Measurements from ENCODE around the gene ANKRD40.
"Not testable (repeated sequence)": the region's sequence is repeated elsewhere in the genome, so short reads cannot be mapped to it uniquely, and the experiment has no call there.

The ANKRD40 gene

DNA sequence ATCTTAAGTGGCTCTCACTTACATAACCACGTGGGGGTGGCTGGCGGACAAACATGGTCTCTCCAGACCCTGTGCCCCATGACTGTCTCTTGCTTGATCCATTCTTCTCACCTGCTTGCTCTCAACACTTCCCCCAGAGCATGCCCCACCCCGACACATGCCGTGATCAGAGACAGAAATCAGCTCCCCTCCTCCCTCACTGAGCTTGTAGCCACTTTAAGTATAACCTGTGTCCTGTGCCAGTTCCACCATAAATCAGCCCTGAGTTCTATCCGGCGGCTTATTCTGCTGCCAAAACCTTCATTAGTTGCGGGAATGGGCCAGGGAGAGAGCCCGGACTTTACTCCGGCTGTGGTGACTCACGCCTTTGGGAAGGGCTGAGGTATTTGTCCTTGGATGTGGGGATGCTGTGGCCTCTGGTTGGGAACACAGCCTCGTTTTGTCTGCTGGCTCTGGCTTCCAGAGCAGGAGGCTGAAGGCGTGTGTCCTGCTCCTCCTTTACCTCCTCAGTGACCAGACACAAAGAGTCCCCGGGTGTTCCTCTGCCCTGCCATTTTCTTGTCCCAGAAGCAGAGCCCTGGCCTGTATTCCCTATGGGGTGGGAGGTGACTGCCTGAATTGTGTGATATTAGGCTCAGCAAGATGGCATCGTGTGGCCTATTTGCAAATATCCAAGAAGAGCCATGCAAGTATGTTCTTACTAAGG is 21.1 kb downstream of the ANKRD40 start:
- no peak for DNase-seq (ENCODE audit: low read depth)

DNA sequence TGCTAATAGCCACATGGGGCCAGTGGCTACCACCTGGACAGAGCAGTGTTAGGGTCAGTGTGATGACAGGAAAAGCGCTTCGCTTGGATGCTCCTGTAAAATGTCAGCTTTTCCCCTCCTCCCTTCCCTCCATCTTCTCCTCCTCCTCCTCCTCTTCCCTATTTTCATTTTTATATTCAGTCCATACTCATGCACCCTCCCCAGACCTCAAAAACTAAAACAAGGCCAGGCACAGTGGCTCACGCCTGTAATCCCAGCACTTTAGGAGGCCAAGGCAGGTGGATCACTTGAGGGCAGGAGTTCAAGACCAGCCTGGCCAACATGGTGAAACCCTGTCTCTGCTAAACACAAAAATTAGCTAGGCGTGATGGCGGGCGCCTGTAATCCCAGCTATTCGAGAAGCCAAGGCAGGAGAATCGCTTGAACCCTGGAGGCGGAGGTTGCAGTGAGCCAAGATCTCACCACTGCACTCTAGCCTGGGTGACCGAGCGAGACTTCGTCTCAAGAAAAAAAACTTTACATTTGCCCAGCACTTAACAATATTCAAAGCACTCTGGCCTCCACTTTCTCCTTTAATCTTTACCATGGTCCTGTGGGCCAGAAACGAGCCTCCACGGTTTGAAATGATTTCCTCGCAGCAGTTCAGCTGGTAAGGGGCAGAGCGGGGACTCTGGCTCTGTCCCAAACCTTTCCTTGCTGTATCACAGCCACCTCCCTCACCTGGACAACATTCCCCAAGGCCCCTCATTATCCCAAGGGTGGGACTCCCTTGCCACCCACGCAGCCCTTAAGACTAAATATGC is 21.8 kb downstream of the ANKRD40 start:
- no peak for DNase-seq (ENCODE audit: low read depth)

DNA sequence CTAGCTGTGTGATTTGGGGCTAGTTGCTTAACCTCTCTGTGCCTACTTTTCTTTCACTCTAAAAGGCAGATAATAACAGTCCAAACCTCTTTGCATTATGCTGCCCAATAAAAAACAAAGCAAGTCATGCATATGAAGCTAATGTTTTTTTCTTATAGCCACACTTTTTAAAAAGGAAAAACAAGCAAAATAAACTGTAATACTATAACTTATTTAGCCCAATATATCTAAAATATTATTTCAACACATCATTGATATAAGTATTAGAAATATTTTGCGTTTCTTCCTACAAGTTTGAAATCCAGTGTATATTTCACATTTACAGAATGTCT is 22.4 kb downstream of the ANKRD40 start:
- DNase-seq (ENCODE audit: low read depth), result no peak

DNA sequence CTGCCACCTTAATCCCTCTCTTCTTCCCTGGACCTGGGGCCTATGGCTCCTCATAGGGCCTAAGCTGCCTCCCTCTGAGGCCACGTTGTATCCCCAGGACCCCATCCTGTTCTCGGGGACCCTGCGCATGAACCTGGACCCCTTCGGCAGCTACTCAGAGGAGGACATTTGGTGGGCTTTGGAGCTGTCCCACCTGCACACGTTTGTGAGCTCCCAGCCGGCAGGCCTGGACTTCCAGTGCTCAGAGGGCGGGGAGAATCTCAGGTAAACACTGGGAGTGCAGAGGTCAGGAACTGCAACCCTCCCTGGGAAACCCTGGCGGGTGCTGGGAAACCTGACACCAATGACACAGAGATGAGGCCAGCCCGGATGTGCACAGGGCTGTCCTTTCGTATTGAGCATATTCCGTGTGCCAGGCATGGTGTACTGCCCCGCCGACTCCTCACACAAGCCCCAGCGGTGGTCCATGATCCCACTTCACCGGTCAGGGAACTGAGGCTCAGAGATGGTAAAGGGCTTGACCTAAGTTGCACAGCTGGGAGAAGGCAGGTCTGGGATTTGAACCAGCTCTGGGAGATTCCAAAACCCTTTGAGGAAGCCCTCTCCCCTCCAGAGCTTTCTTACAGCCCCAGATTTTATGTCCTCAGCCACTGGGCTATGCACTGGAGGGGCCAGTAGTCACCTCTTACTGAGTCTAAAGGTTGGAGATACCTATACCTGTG is 22.9 kb downstream of the ANKRD40 start:
- no peak for DNase-seq (ENCODE audit: low read depth)

DNA sequence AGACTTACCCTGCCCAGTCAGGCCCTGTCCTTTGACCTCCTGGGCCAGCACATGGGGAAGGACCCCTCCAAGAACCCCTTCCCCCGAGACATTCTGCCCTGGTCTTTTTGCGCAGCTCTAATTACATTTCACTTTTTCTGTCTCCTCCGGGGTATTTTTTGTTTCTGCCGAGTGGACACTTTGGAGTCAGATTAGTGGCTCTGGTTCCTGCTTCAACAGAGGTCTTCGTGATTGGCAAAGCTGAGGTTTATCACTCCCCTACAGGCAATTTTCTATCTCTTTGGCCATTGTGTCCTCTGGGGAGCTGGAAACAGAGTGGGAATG is 23.5 kb downstream of the ANKRD40 start:
- DNase-seq (ENCODE audit: low read depth), result no peak

DNA sequence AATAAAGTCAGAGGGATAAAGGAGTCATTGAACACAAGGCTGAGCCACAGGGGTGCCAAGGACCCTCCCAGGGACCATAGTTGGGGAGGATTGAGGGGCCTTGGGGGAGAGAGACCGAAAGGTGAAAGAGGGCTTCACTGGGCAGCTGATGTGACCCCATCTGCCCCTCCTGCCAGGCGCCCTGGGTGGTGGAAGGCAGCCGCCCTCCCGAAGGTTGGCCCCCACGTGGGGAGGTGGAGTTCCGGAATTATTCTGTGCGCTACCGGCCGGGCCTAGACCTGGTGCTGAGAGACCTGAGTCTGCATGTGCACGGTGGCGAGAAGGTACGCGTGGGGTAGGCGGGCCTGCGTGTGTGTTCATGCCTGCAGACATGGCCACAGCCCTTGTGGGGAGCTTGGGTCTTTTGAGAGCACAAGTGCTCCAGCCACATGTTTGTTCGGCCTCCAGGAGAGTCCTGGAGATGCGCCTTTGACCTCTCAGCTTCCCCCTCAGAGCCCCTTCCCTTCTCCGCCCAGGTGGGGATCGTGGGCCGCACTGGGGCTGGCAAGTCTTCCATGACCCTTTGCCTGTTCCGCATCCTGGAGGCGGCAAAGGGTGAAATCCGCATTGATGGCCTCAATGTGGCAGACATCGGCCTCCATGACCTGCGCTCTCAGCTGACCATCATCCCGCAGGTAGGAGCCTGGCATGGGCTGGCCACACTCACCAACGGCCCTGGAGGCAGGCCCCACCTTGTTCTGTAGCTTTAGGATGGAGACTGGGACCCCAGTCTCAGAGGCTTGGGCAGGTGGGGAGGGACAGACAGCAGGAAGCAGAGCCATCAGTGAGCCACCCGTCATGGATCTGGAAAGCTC is 24.1 kb downstream of the ANKRD40 start:
- DNase-seq (ENCODE audit: low read depth), result no peak

DNA sequence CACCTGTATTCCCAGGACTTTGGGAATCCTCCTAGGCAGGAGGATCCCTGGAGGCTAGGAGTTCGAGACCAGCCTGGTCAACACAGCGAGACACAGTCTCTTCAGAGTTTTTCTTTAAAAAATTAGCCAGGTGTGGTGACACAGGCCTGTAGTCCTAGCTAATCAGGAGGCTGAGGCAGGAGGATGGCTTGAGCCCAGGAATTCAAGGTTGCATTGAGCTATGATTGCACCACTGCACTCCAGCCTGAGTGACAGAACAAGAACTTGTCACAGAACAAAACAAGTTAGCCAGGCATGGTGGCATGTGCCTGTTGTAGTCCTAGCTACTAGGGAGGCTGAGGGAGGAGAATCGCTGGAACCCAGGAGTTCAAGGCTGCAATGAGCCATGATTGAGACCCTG is 24.8 kb downstream of the ANKRD40 start:
- DNase-seq (ENCODE audit: low read depth), result no peak

DNA sequence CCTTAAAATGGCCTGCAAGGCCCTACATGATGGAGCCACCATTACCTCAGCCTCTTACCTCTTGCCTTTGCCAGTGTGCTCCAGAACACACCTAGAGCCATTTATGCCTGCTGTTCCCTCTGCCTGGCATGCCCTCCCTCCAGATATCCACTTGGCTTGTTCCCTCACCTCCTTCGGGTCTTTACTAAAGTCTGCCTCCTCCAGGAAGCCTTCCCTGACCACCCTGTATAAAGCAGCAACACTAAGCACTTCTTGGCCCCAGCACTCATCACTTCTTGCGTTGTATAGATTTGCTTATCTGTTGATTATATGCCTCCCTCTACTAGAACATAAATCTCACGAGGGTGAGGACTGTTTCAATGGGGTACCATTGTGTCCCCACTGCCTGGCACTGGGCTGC is 25.3 kb downstream of the ANKRD40 start:
- DNase-seq (ENCODE audit: low read depth), result no peak

DNA sequence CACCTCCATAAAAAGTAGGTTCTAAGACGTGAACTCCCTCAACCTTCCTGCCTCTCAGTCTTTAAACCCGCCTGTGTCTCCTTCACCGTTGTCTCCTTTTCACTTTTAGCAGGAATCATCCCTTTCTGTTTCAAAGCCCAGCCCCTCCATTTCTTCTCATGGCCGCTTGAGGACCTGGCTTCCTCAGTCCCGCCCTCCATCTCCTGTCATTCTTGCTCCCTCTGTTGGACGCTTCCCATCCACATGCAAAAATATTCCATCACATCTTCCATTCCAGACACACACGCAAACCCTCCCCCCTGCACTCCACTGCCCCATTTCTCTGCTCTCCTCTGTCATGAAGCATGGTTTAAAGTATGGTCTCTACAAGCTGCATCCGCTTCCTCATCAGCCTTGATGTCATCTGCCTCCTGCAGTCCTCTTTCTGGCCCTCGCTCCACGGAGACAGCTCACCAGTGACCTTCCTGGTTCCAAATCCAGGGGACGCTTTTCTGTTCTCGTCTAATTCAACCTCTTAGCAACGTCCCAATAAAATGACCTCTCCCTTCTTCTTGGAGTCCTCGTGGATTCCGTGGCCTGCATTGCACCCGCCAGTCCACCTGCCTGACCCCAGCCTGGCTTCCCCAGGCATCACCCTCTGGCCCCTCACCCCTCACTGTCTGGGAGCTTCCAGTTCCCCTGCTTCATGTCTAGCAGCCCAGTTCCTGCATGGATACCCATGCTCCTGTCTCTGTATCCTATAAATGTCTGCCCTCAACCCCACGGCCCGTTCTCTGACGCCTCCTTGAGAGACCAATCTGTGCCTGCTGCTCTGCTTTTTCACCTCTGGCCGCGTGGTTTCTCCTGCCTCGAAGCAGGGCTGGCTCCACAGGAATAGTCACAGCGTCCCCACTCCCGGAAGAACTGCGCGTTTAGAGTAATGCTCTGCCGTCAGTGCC is 26.2 kb downstream of the ANKRD40 start:
- DNase-seq (ENCODE audit: low read depth), result peak; percentile 65

DNA sequence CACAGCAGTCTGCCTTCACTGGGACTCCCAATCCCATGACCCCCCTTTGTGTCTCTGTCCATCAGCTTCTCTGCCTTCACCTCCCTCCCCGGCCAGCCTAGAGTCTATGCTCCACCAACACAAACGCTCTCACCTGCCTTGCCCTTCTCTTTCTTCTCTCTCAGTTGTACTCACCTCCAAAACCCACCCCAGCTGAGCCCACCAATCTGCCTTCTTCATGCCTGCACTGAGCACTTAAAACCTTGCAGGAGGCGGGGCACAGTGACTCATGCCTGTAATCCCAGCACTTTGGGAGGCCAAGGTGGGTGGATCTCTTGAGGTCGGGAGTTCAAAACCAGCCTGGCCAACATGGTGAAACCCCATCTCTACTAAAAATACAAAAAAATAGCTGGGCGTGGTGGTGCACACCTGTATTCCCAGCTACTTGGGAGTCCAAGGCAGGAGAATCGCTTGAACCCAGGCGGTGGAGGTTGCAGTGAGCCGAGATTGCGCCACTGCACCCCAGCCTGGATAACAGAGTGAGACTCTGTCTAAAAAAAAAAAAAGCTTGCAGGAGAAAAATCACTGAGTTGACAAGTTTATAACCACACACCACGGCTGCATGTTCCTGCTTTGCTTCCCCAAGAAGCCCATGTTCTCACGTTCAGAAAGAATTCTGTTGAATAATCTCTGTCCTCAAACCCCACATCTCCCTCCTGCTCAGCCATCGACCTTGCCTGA is 27.0 kb downstream of the ANKRD40 start:
- DNase-seq (ENCODE audit: low read depth), result not testable (repeated sequence)

DNA sequence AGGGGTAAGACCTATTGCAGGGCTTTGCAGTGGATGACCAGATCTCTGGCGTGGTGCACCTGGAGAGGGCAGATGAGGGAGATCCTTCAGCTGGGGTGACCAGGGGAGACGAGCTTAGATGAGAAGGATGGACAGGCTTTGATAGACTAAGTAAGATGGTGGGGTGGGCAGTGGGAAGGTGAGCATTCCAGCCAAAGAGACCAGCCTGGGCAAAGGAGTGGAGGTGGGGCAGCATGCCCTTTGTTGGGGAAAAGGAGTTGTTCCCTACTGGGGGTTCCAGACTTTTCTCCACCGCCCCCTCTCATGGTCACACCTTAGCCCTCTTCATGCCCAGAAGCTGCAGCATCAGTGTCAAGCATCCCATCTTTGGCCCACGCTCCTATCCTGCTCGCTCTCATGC is 27.6 kb downstream of the ANKRD40 start:
- no peak for DNase-seq (ENCODE audit: low read depth)

DNA sequence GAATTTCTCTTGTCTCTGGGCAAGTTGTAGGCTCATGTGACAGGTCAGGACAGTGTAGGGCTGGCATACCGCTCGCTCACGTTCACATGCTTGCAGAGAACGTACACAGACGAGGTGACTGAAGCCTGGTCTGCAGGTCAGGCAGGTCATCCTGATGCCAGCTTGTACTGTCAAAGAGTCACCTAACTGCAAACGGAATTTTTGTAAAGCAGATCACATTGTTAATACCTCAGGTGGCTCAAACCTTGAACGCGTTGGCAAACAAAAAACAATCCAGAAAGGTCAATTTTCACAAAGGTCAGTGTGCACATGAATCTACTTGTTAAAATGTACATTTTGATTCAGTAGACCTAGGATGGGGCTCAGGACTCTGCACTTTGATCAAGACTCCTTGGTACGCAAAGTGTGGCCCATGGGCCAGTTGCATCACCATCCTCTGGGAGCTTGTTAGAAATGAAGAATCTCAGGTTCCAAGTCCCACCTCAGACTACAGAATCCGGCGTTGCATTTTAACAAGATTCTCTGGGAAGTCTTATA is 28.6 kb downstream of the ANKRD40 start:
- no peak for DNase-seq (ENCODE audit: low read depth)

DNA sequence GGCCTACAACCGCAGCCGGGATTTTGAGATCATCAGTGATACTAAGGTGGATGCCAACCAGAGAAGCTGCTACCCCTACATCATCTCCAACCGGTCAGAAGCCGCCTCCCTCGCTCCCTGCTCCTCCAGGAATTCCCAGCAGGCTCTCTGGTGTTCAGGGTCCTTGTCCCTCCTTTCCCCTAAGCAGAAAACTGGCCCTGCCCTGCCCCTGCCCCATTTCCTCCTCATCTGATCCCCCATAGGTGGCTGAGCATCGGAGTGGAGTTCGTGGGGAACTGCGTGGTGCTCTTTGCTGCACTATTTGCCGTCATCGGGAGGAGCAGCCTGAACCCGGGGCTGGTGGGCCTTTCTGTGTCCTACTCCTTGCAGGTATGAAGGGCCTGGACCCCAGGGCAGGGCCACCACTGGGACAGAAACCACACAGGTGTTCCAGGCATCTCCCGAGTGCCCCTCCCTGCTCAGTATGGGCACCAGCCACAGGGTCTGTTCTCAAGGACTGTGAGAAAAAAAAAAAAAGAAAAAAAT is 29.8 kb downstream of the ANKRD40 start:
- DNase-seq (ENCODE audit: low read depth), result no peak

DNA sequence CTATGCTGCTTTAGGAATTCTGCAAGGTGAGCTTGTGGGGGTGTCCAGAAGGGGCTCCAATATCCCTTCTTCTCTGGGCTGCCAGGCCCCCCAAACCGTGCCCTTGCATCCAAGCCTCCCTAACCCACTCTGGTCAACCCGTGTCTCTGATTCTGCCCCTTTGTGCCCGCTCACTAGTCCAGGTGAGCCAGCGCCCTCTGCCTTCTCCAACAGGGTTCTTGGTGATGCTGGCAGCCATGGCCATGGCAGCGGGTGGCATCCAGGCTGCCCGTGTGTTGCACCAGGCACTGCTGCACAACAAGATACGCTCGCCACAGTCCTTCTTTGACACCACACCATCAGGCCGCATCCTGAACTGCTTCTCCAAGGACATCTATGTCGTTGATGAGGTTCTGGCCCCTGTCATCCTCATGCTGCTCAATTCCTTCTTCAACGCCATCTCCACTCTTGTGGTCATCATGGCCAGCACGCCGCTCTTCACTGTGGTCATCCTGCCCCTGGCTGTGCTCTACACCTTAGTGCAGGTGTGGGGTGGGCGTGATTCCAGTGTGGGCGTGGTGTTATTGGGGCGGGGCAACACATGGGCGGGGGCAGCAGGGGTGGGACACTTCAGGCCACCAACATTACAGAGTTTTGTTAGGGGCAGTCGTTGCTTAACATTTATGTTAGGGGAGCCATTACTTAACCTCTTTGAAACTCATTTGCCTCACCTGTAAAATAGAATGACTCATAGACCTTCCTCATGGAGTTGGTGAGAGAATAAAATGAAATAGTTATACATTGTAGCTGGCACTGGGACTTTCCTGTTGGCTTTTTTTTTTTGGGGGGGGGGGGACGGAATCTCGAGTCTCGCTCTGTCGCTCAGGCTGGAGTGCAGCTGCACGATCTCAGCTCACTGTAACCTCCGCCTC is 31.4 kb downstream of the ANKRD40 start:
- no peak for DNase-seq (ENCODE audit: low read depth)

DNA sequence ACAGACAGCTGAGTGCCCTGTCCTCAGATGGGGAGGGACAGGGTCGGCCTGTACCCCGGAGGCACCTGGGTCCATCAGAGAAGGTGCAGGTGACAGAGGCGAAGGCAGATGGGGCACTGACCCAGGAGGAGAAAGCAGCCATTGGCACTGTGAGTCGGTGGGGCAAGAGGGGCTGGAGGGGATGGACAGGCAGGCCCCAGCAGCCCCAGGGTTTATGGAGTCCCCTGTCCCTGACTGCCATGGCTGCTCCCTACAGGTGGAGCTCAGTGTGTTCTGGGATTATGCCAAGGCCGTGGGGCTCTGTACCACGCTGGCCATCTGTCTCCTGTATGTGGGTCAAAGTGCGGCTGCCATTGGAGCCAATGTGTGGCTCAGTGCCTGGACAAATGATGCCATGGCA is 32.1 kb downstream of the ANKRD40 start:
- no peak for DNase-seq (ENCODE audit: low read depth)

DNA sequence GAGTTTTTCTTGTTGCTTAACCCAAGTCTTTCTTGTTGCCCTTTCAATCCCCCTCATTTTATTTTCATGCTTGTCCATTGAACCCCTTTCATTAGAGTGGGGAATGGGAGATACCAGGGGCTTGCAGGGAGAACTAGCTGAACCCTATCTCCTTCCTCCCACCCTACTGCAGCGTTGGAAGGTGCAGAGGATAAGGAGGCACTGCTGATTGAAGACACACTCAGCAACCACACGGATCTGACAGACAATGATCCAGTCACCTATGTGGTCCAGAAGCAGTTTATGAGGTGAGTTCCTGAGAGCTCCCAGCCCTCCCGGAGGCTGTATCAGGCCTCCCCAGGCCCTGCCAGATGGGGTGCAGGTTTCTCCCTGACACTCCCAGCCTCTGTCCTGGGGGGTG is 32.5 kb downstream of the ANKRD40 start:
- no peak for DNase-seq (ENCODE audit: low read depth)

DNA sequence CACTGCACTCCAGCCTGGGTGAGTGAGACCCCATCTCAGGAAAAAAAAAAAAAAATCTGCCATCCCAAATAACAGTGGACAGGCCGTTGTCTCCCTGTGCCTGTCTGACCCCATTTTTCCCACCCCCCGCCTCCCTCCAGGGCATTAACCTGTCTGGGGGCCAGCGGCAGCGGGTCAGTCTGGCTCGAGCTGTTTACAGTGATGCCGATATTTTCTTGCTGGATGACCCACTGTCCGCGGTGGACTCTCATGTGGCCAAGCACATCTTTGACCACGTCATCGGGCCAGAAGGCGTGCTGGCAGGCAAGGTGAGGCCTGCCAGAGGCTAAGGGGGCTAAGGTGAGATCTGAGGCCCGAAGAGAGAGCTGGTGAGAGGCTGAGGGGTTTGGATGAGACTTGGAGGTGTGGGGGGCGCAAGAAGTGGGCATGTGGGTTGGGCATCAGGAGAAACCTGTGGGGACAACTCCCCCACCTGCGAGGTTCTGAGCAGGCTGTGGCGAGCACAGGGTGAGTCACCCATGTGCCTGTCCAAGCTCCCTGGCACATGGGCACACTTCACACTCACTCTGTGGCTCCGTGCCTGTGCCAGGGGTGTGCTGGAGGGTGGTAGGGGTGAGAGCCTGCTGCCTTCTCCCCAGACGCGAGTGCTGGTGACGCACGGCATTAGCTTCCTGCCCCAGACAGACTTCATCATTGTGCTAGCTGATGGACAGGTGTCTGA is 34.7 kb downstream of the ANKRD40 start:
- no peak for DNase-seq (ENCODE audit: low read depth)

DNA sequence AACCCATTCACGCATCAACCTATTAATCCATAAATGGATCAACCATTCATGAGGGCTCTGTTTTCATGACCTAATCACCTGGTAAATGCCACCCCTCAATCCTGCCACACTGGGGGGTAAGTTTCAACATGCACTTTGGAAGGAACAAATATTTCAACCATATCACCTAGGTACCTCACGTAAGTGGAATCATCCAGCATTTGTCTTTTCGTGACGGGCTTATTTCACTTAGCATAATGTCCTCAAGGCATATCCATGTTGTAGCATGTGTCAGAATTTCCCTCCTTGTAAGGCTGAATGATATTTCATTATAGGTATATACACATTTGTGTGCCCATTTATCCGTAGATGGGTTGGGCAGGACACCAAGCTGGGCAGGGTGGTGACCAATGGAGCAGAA is 35.6 kb downstream of the ANKRD40 start:
- DNase-seq (ENCODE audit: low read depth), result no peak
